Activated T-cell treated with anti-CD3 and anti-CD28 coated beads, Interleukin-2, amount 50 U/mL, for 1 hour (primary cell): Measurements from ENCODE around the gene PEX19.
A peak's percentile ranks its signal among the peaks of the same experiment; 100 is the strongest.
"Not testable (repeated sequence)": the region's sequence is repeated elsewhere in the genome, so short reads cannot be mapped to it uniquely, and the experiment has no call there.

Experiments used
- DNase-seq: peaks from one replicate; pipeline ENCODE4 v3.0.0-alpha.2; 2020

Gene PEX19

GRCh38 chr1:160284782-160285344 is at the start of gene PEX19:
Gene PEX19, minus strand, starts transcription at chr1:160285133. Its CDS starts 9 bp downstream, at chr1:160285124.
- DNase-seq = peak; percentile 95

GRCh38 chr1:160332516-160332915 is 47.6 kb upstream of the PEX19 start:
- DNase-seq = no peak

GRCh38 chr1:160330119-160330518 is 45.2 kb upstream of the PEX19 start:
- DNase-seq = no peak

- DNase-seq = no peak
Measured at GRCh38 chr1:160328184-160328583, 43.3 kb upstream of the PEX19 start.

GRCh38 chr1:160326418-160326817 is 41.5 kb upstream of the PEX19 start:
- DNase-seq = no peak

GRCh38 chr1:160325252-160325651 is 40.3 kb upstream of the PEX19 start:
- no peak for DNase-seq

- no peak for DNase-seq
Measured at GRCh38 chr1:160322831-160323230, 37.9 kb upstream of the PEX19 start.

- DNase-seq = no peak
Measured at GRCh38 chr1:160315359-160315758, 30.4 kb upstream of the PEX19 start.

- DNase-seq = no peak
Measured at GRCh38 chr1:160309571-160309970, 24.6 kb upstream of the PEX19 start.

- no peak for DNase-seq
Measured at GRCh38 chr1:160309185-160309557, 24.2 kb upstream of the PEX19 start.

GRCh38 chr1:160308451-160309184 is 23.7 kb upstream of the PEX19 start:
- no peak for DNase-seq

GRCh38 chr1:160307118-160307791 is 22.3 kb upstream of the PEX19 start:
- DNase-seq = no peak

GRCh38 chr1:160300173-160300572 is 15.2 kb upstream of the PEX19 start:
- no peak for DNase-seq

GRCh38 chr1:160296036-160296435 is 11.1 kb upstream of the PEX19 start:
- DNase-seq = no peak

- DNase-seq = no peak
Measured at GRCh38 chr1:160293020-160293968, 8.4 kb upstream of the PEX19 start.

- DNase-seq = peak; percentile 55
Measured at GRCh38 chr1:160291248-160292220, 6.6 kb upstream of the PEX19 start.

- DNase-seq = not testable (repeated sequence)
Measured at GRCh38 chr1:160287769-160288168, 2.8 kb upstream of the PEX19 start.

- DNase-seq = no peak
Measured at GRCh38 chr1:160285506-160285905, 573 bp upstream of the PEX19 start.

GRCh38 chr1:160284220-160284781 is 632 bp downstream of the PEX19 start:
- no peak for DNase-seq

GRCh38 chr1:160282807-160283206 is 2.1 kb downstream of the PEX19 start:
- no peak for DNase-seq

- no peak for DNase-seq
Measured at GRCh38 chr1:160277987-160278386, 6.9 kb downstream of the PEX19 start.
